ENCODE results near the gene SNRNP70. TPM values are rescaled to one million over a fixed set of nuclear protein-coding genes. Genes with fewer than 3 reads are reported as not detected.
A peak's percentile ranks its signal among the peaks of the same experiment; 100 is the strongest.
"Not testable (repeated sequence)": the region's sequence is repeated elsewhere in the genome, so short reads cannot be mapped to it uniquely, and the experiment has no call there.

SNRNP70 gene
- total RNA-seq, 1 experiment from 2014 or later = 253 TPM

GRCh38 chr19:49132974-49133609 lies 47.8 kb downstream of the SNRNP70 start:
- Histone ChIP-seq H3K27me3 (no peaks in the 10 kb centered on the region), H3K4me1 (no peaks in the 10 kb centered on the region), H3K9me3 (replicated peaks) (no peaks in the 10 kb centered on the region), H3K36me3 (peaks cover 34% of the 10 kb centered on the region), H3K4me3 (no peak overlapping the region), H3K27ac (no peak overlapping the region)
- DNase-seq = no peak

- Histone ChIP-seq H3K4me3 (no peak overlapping the region), H3K36me3 (peaks cover 34% of the 10 kb centered on the region), H3K4me1 (no peaks in the 10 kb centered on the region), H3K9me3 (replicated peaks) (no peaks in the 10 kb centered on the region), H3K27me3 (no peaks in the 10 kb centered on the region), H3K27ac (no peak overlapping the region)
- DNase-seq = no peak
Observed at GRCh38 chr19:49133621-49134454, 48.6 kb downstream of the SNRNP70 start.

GRCh38 chr19:49135686-49136085 lies 50.4 kb downstream of the SNRNP70 start:
- Histone ChIP-seq H3K4me3 (no peak overlapping the region), H3K4me1 (no peaks in the 10 kb centered on the region), H3K9me3 (replicated peaks) (no peaks in the 10 kb centered on the region), H3K27ac (no peak overlapping the region), H3K36me3 (peaks cover 33% of the 10 kb centered on the region), H3K27me3 (no peaks in the 10 kb centered on the region)
- DNase-seq = no peak

- Histone ChIP-seq H3K4me3 (no peak overlapping the region), H3K27ac (no peak overlapping the region), H3K36me3 (peaks cover 32% of the 10 kb centered on the region), H3K27me3 (no peaks in the 10 kb centered on the region), H3K4me1 (no peaks in the 10 kb centered on the region), H3K9me3 (replicated peaks) (no peaks in the 10 kb centered on the region)
- no peak for DNase-seq
Observed at GRCh38 chr19:49136771-49137171, 51.5 kb downstream of the SNRNP70 start.

GRCh38 chr19:49140951-49141350 lies 55.7 kb downstream of the SNRNP70 start:
- Histone ChIP-seq H3K36me3 (no peaks in the 10 kb centered on the region), H3K4me1 (no peaks in the 10 kb centered on the region), H3K4me3 (no peak overlapping the region), H3K27me3 (no peaks in the 10 kb centered on the region), H3K27ac (no peak overlapping the region), H3K9me3 (replicated peaks) (no peaks in the 10 kb centered on the region)
- no peak for DNase-seq

- Histone ChIP-seq H3K4me1 (no peaks in the 10 kb centered on the region), H3K9me3 (replicated peaks) (no peaks in the 10 kb centered on the region), H3K27me3 (no peaks in the 10 kb centered on the region), H3K27ac (no peak overlapping the region), H3K4me3 (no peak overlapping the region), H3K36me3 (no peaks in the 10 kb centered on the region)
- DNase-seq = no peak
Observed at GRCh38 chr19:49141352-49141751, 56.1 kb downstream of the SNRNP70 start.

- peak overlapping the region; percentile 55 for H3K4me3 ChIP-seq
- H3K9me3 ChIP-seq (replicated peaks) = no peaks in the 10 kb centered on the region
- no peaks in the 10 kb centered on the region for H3K36me3 ChIP-seq
- H3K27me3 ChIP-seq = no peaks in the 10 kb centered on the region
- no peaks in the 10 kb centered on the region for H3K4me1 ChIP-seq
- H3K27ac ChIP-seq = no peak overlapping the region
- DNase-seq = peak; percentile 94 to 96
Observed at GRCh38 chr19:49142866-49143335, 57.6 kb downstream of the SNRNP70 start.

- peaks cover 5% of the 10 kb centered on the region; the same call in 1 of the 2 replicates for H3K4me1 ChIP-seq
Observed at GRCh38 chr19:49145573-49146407, 60.5 kb downstream of the SNRNP70 start.

GRCh38 chr19:49146408-49146770 lies 61.1 kb downstream of the SNRNP70 start:
- H3K27me3 ChIP-seq; H3K36me3 ChIP-seq; DNase-seq; H3K4me3 ChIP-seq; H3K4me1 ChIP-seq; H3K27ac ChIP-seq; H3K9me3 ChIP-seq (replicated peaks): not testable (repeated sequence)

More at GRCh38 chr19:49145573-49146407, 60.5 kb downstream of the SNRNP70 start:
- Histone ChIP-seq H3K9me3 (replicated peaks) (no peaks in the 10 kb centered on the region), H3K27me3 (no peaks in the 10 kb centered on the region), H3K36me3 (no peaks in the 10 kb centered on the region), H3K27ac (no peak overlapping the region), H3K4me3 (no peak overlapping the region)
- peak; percentile 50 to 72 for DNase-seq

GRCh38 chr19:49148044-49148682 lies 62.9 kb downstream of the SNRNP70 start:
- no peak for DNase-seq
- Histone ChIP-seq H3K27me3 (no peaks in the 10 kb centered on the region), H3K4me3 (no peak overlapping the region), H3K4me1 (peaks cover 5% of the 10 kb centered on the region; the same call in 1 of the 2 replicates), H3K27ac (no peak overlapping the region), H3K9me3 (replicated peaks) (no peaks in the 10 kb centered on the region), H3K36me3 (no peaks in the 10 kb centered on the region)

GRCh38 chr19:49148784-49149651 lies 63.8 kb downstream of the SNRNP70 start:
- Histone ChIP-seq H3K9me3 (replicated peaks) (no peaks in the 10 kb centered on the region), H3K27ac (peak overlapping the region; percentile 74), H3K27me3 (no peaks in the 10 kb centered on the region), H3K4me3 (peak overlapping the region; percentile 76), H3K4me1 (peaks cover 5% of the 10 kb centered on the region; the same call in 1 of the 2 replicates), H3K36me3 (no peaks in the 10 kb centered on the region)
- DNase-seq = peak; percentile 99

GRCh38 chr19:49149652-49150105 lies 64.4 kb downstream of the SNRNP70 start:
- DNase-seq = peak; percentile 83 to 90

GRCh38 chr19:49150106-49150943 lies 65.1 kb downstream of the SNRNP70 start:
- Histone ChIP-seq H3K36me3 (no peaks in the 10 kb centered on the region), H3K4me3 (peak overlapping the region; percentile 76), H3K4me1 (peaks cover 9% of the 10 kb centered on the region), H3K27me3 (no peaks in the 10 kb centered on the region), H3K27ac (peak overlapping the region; percentile 74), H3K9me3 (replicated peaks) (no peaks in the 10 kb centered on the region)
- peak; percentile 89 for DNase-seq

More at GRCh38 chr19:49149652-49150105, 64.4 kb downstream of the SNRNP70 start:
- H3K4me3 ChIP-seq = peak overlapping the region; percentile 76
- no peaks in the 10 kb centered on the region for H3K9me3 ChIP-seq (replicated peaks)
- no peaks in the 10 kb centered on the region for H3K27me3 ChIP-seq
- peak overlapping the region; percentile 74 for H3K27ac ChIP-seq
- peaks cover 5% of the 10 kb centered on the region; the same call in 1 of the 2 replicates for H3K4me1 ChIP-seq
- no peaks in the 10 kb centered on the region for H3K36me3 ChIP-seq

All from SJCRH30 (cell line).